HG03442 (cell line): ENCODE data around the gene MYNN.

ENCODE experiments used
- ATAC-seq: cut with Tn5 transposase; IDR thresholded peaks from one replicate; pipeline ENCODE4 v1.9.1; 2021; ENCODE audit warnings: mild to moderate bottlenecking, moderate library complexity; ENCODE audit not compliant: unreplicated experiment

Gene MYNN

GRCh38 chr3:169822983-169823382 is 49.8 kb downstream of the MYNN start:
- no peak for ATAC-seq

- ATAC-seq, result no peak
Measured at GRCh38 chr3:169825316-169825715, 52.1 kb downstream of the MYNN start.

GRCh38 chr3:169827712-169828111 is 54.5 kb downstream of the MYNN start:
- ATAC-seq, result no peak

GRCh38 chr3:169835533-169835932 is 62.3 kb downstream of the MYNN start:
- no peak for ATAC-seq

- peak; percentile 89 for ATAC-seq
Measured at GRCh38 chr3:169836078-169836941, 63.1 kb downstream of the MYNN start.

- no peak for ATAC-seq
Measured at GRCh38 chr3:169836942-169837275, 63.7 kb downstream of the MYNN start.

GRCh38 chr3:169838511-169839030 is 65.4 kb downstream of the MYNN start:
- no peak for ATAC-seq
